Body of pancreas (tissue), 4 donors: ENCODE data around the gene NXPH3.

Experiments used
- CTCF ChIP-seq, 7 experiments: fragments of 450-650 bp in 4 of 7; fragments of 200-600 bp in 3 of 7; sonication (generic) in 3 of 7; IDR thresholded peaks; one replicate each; pipeline ENCODE4 v1.5.1; 2016 to 2019; ENCODE audit warnings: antibody characterized with exemption in 7 of 7
- POLR2A ChIP-seq, 3 donors: fragments of 450-650 bp; IDR thresholded peaks; one replicate each; pipeline ENCODE4 v1.6.1; 2016; ENCODE audit warnings: antibody characterized with exemption in 3 of 3, mild to moderate bottlenecking in 2 of 3

- TF ChIP-seq POLR2A (IDR thresholded peaks at IDR 0.05) (no peak), CTCF (IDR thresholded peaks at IDR 0.05) (no peak)
Observed at GRCh38 chr17:49588312-49588711, 12.6 kb downstream of the NXPH3 start.
